B cell (primary cell): ENCODE results near the gene CWC25. TPM values are rescaled to one million over a fixed set of nuclear protein-coding genes. Genes with fewer than 3 reads are reported as not detected.
A peak's percentile ranks its signal among the peaks of the same experiment; 100 is the strongest.

Experiments used
- ATAC-seq: fragments of 200-7000 bp; cut with Tn5 transposase; one replicate; pipeline ENCODE4 v1.10.0; 2021; ENCODE audit warnings: low read depth, mild to moderate bottlenecking, moderate number of reproducible peaks, moderate library complexity
- CTCF ChIA-PET: fragments of 350-600 bp; sonication (Branson Sonifier 250); formaldehyde crosslinking; loops from one replicate; lab custom pipeline; 2021; ENCODE audit warnings: antibody characterized with exemption, inconsistent platforms; lab: Charles Lee
- POLR2A ChIA-PET: fragments of 350-600 bp; sonication (Branson Sonifier 250); formaldehyde crosslinking; loops from one replicate; lab custom pipeline; 2021; ENCODE audit warnings: antibody characterized with exemption; lab: Charles Lee
- DNase-seq: peaks from one replicate; pipeline ENCODE4 v3.0.0; 2013
- H2AFZ ChIP-seq: 2 replicates; pipeline ENCODE4 v1.6.1; 2012; ENCODE audit warnings: mild to moderate bottlenecking, low read depth, low read length; ENCODE audit not compliant: insufficient read depth, poor library complexity, severe bottlenecking
- H3K27ac ChIP-seq, 2 donors: 1 replicate in 1 of 2; 2 replicates in 1 of 2; pipeline ENCODE4 v1.5.1; 2012 to 2013; ENCODE audit warnings: low read length in 2 of 2, mild to moderate bottlenecking in 2 of 2, moderate library complexity in 1 of 2
- H3K27me3 ChIP-seq, 4 experiments: fragments of 200-600 bp in 1 of 4; sonication (generic) in 1 of 4; replicated peaks in 1 of 4; 1 replicate in 2 of 4; 2 replicates in 2 of 4; pipeline versions ENCODE4 v1.6.1 to v1.7.0; 2013 to 2016; ENCODE audit warnings: low read length in 3 of 4, mild to moderate bottlenecking in 2 of 4, mixed read lengths in 1 of 4, moderate library complexity in 1 of 4; ENCODE audit not compliant: insufficient read depth in 4 of 4, control insufficient read depth in 3 of 4; ENCODE audit errors: control extremely low read depth in 1 of 4
- H3K36me3 ChIP-seq, 2 experiments: replicated peaks in 1 of 2; 1 replicate in 1 of 2; 2 replicates in 1 of 2; pipeline versions ENCODE4 v1.6.1 to v1.7.1; 2013; ENCODE audit warnings: low read length in 1 of 2; ENCODE audit not compliant: insufficient read depth in 2 of 2, control insufficient read depth in 1 of 2; ENCODE audit errors: control extremely low read depth in 1 of 2, extremely low read depth in 1 of 2
- H3K4me1 ChIP-seq, 2 donors: fragments of 200-600 bp in 1 of 2; sonication (generic) in 1 of 2; 1 replicate in 1 of 2; 2 replicates in 1 of 2; pipeline versions ENCODE4 v1.5.1 to v1.6.1; 2013 to 2017; ENCODE audit warnings: low read length in 2 of 2; ENCODE audit not compliant: control insufficient read depth in 2 of 2, insufficient read depth in 2 of 2
- H3K4me2 ChIP-seq: replicated peaks from 2 replicates; pipeline ENCODE3; 2012; ENCODE audit warnings: mild to moderate bottlenecking, low read depth, low read length; ENCODE audit not compliant: poor library complexity, severe bottlenecking
- H3K4me3 ChIP-seq, 5 experiments: fragments of 200-600 bp in 1 of 5; sonication (generic) in 1 of 5; 1 replicate in 3 of 5; 2 replicates in 2 of 5; pipeline versions ENCODE4 v1.5.1 to v1.7.0; 2011 to 2016; ENCODE audit warnings: low read length in 4 of 5, mild to moderate bottlenecking in 4 of 5, low read depth in 2 of 5, control low read depth in 1 of 5, moderate library complexity in 1 of 5; ENCODE audit not compliant: insufficient read depth in 1 of 5; ENCODE audit errors: control extremely low read depth in 1 of 5, extremely low read depth in 1 of 5
- H3K79me2 ChIP-seq: fragments of 200-600 bp; sonication (generic); one replicate; pipeline ENCODE4 v1.6.0; 2016; ENCODE audit warnings: low read length; ENCODE audit not compliant: control insufficient read depth, insufficient read depth
- H3K9ac ChIP-seq: fragments of 200-600 bp; sonication (generic); 2 replicates; pipeline ENCODE4 v1.6.1; 2017; ENCODE audit warnings: mild to moderate bottlenecking, low read length, moderate library complexity
- H3K9me3 ChIP-seq, 3 donors: one replicate each; pipeline versions ENCODE4 v1.6.1 to v1.7.1; 2013; ENCODE audit warnings: low read length in 2 of 3; ENCODE audit not compliant: control insufficient read depth in 2 of 3, insufficient read depth in 1 of 3; ENCODE audit errors: control extremely low read depth in 1 of 3
- H4K20me1 ChIP-seq: 2 replicates; pipeline ENCODE4 v1.6.0; 2012; ENCODE audit warnings: mild to moderate bottlenecking, low read length; ENCODE audit not compliant: insufficient read depth, control insufficient read depth, poor library complexity, severe bottlenecking
- H3K27ac Mint-ChIP-seq: one replicate; pipeline ENCODE4 v1.8.0; 2021; ENCODE audit warnings: mixed read lengths
- H3K27me3 Mint-ChIP-seq: one replicate; pipeline ENCODE4 v1.8.0; 2021; ENCODE audit warnings: mixed read lengths
- H3K4me1 Mint-ChIP-seq: one replicate; pipeline ENCODE4 v1.8.0; 2021; ENCODE audit warnings: mixed read lengths
- H3K4me3 Mint-ChIP-seq: one replicate; pipeline ENCODE4 v1.8.0; 2021; ENCODE audit warnings: mixed read lengths
- H3K9me3 Mint-ChIP-seq: one replicate; pipeline ENCODE4 v1.8.0; 2022; ENCODE audit warnings: mixed read lengths; ENCODE audit not compliant: insufficient read depth
- CTCF ChIP-seq: fragments of 200-600 bp; IDR thresholded peaks from one replicate; pipeline ENCODE4 v1.8.0; 2022; ENCODE audit warnings: antibody characterized with exemption, mild to moderate bottlenecking
- EZH2 ChIP-seq: IDR thresholded peaks from 2 replicates; pipeline ENCODE4 v1.6.1; 2012; ENCODE audit warnings: borderline replicate concordance, low read depth, mild to moderate bottlenecking, moderate library complexity, low read length; ENCODE audit not compliant: insufficient read depth, poor library complexity, severe bottlenecking
- WGBS: methylation state at CpG from one replicate; pipeline ENCODE4 v1.1.5; 2013; ENCODE audit warnings: missing lambda C conversion rate; ENCODE audit not compliant: insufficient coverage; 5-methylcytosine and 5-hydroxymethylcytosine counted together
- intact Hi-C: fragments of 100-400 bp; cut with micrococcal nuclease; formaldehyde crosslinking; loops from one replicate; pipeline ENCODE4 v1.10.0; 2022
- polyA plus RNA-seq: library from polyadenylated mRNA; depleted of rRNA; stranded (reverse); fragments of >200 nt; gene quantifications from 2 replicates; pipeline ENCODE4 v1.2.3, GENCODE V29; 2012
- total RNA-seq, 2 donors: library from RNA; stranded (reverse); fragments of 120-200 nt in 1 of 2; gene quantifications; 1 replicate in 1 of 2; 2 replicates in 1 of 2; pipeline versions ENCODE4 v1.2.3 to v1.2.4, GENCODE V29; 2013 to 2022

Gene CWC25
- total and polyA plus RNA-seq, 2 donors (not counting 1 experiment from before 2014, with no cell fraction given): 39.3 to 40.8 TPM

GRCh38 chr17:38851434-38851833 lies 26.3 kb upstream of the CWC25 start:
- no peaks in the 10 kb centered on the region for H3K9me3 ChIP-seq
- peaks cover 25% of the 10 kb centered on the region for H4K20me1 ChIP-seq
- WGBS: 67% methylated on average over 1 of the region's 2 CpGs
- peak overlapping the region; percentile 78 for H3K4me2 ChIP-seq
- CTCF ChIA-PET: interaction anchor here (0.9 kb wide), 1 partner anchor 9 kb away, joined by 4 read pairs; no protein-coding TSS in a partner anchor
- no peak for DNase-seq
- H3K4me3 Mint-ChIP-seq: peak overlapping the region; percentile 98
- H2AFZ ChIP-seq: no peak overlapping the region
- POLR2A ChIA-PET: interaction anchor here (1.7 kb wide), 1 partner anchor 18 kb away, joined by 7 read pairs; the partner anchor contains the start of gene LASP1
- peaks cover 23 to 27% of the 10 kb centered on the region in 2 donors for H3K4me1 ChIP-seq
- intact Hi-C loops: loop anchor here (5.0 kb wide), 1 partner anchor 301 kb away; the partner anchor contains the start of gene PLXDC1
- H3K4me1 Mint-ChIP-seq: peaks cover 41% of the 10 kb centered on the region
- H3K9me3 Mint-ChIP-seq: no peaks in the 10 kb centered on the region
- H3K79me2 ChIP-seq: peaks cover 16% of the 10 kb centered on the region
- peak overlapping the region; percentile 74 for H3K27ac Mint-ChIP-seq
- peak overlapping the region in 1 of 2 donors; percentile 92 for H3K27ac ChIP-seq
- no peak for ATAC-seq
- H3K4me3 ChIP-seq: peak overlapping the region in 2 of 5 experiments; percentile 2 to 8
- no peaks in the 10 kb centered on the region for H3K27me3 ChIP-seq
- no peaks in the 10 kb centered on the region for H3K27me3 Mint-ChIP-seq
- peak overlapping the region; percentile 78 for H3K9ac ChIP-seq
- TF ChIP-seq EZH2 (no peak), CTCF (no peak)
- H3K36me3 ChIP-seq: peaks cover 20 to 58% of the 10 kb centered on the region in 2 experiments

DNA sequence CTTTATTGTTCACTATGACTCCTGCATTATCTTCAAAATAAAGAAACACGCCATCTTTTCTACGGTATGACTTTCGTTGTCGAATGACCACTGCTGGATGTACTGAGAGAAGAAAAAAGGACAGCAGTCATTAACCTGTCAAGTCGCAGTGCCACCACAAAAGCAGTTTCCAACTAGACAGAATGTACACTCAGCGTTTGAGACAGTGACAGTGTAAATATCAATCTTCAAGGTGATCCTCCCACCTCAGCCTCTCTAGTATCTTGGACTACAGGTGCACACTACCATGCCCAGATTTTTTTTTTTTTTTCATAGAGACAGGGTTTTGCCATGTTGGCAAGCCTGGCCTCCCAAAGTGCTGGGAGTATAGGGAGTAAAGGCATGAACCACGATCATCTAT lies 25.3 kb upstream of the CWC25 start:
- ATAC-seq: no peak
- Histone ChIP-seq H3K36me3 (peaks cover 20 to 58% of the 10 kb centered on the region in 2 experiments), H3K27ac (peak overlapping the region in 1 of 2 donors; percentile 4), H3K9me3 (no peaks in the 10 kb centered on the region), H3K4me3 (no peak overlapping the region), H3K79me2 (peaks cover 14% of the 10 kb centered on the region), H3K4me1 (peaks cover 23 to 27% of the 10 kb centered on the region in 2 donors), H3K27me3 (no peaks in the 10 kb centered on the region), H2AFZ (no peak overlapping the region), H3K9ac (no peak overlapping the region), H3K4me2 (no peak overlapping the region), H4K20me1 (peaks cover 25% of the 10 kb centered on the region)
- Mint-ChIP-seq H3K9me3 (no peaks in the 10 kb centered on the region), H3K27me3 (no peaks in the 10 kb centered on the region), H3K4me3 (peak overlapping the region; percentile 48), H3K4me1 (peaks cover 41% of the 10 kb centered on the region), H3K27ac (no peak overlapping the region)
- ChIA-PET POLR2A (interaction anchor here (1.7 to 1.9 kb wide), 2 partner anchors 19 kb away, joined by 4 to 7 read pairs; partner anchors contain the start of gene LASP1), CTCF (no interaction called here)
- no peak for DNase-seq
- TF ChIP-seq CTCF (no peak), EZH2 (no peak)
- WGBS: 100% methylated on average over 2 of the region's 7 CpGs
- intact Hi-C loops: loop anchor here (5.0 kb wide), 1 partner anchor 302 kb away; the partner anchor contains the start of gene PLXDC1
